ENCODE measurements around the gene CFAP70. TPM values are rescaled to one million over a fixed set of nuclear protein-coding genes. Genes with fewer than 3 reads are reported as not detected.

CFAP70 gene
- total RNA-seq, 1 experiment from 2014 or later = 0.39 TPM

- H3K27me3 Mint-ChIP-seq (ENCODE audit: insufficient read depth, unreplicated experiment) = peaks cover 4% of the 10 kb centered on the region
- H3K9me3 Mint-ChIP-seq (ENCODE audit: unreplicated experiment) = no peaks in the 10 kb centered on the region
- no peak overlapping the region for H3K4me3 Mint-ChIP-seq (ENCODE audit: unreplicated experiment)
- Histone ChIP-seq H3K4me1 (no peaks in the 10 kb centered on the region), H3K27me3 (replicated peaks; ENCODE audit: control insufficient read depth, insufficient read depth, low read length) (no peaks in the 10 kb centered on the region), H3K4me3 (ENCODE audit: low read depth, low read length) (no peak overlapping the region), H3K36me3 (ENCODE audit: control insufficient read depth, insufficient read depth, low read length) (no peaks in the 10 kb centered on the region), H3K9me3 (peaks cover 2% of the 10 kb centered on the region; the same call in 1 of the 2 replicates)
- ChIA-PET POLR2A (no interaction called here), CTCF (no interaction called here)
- no TSS peak for BruUV-seq (replicated peaks)
- intact Hi-C loops (cut with micrococcal nuclease; ENCODE audit: unreplicated experiment) = no loop called here
- H3K4me1 Mint-ChIP-seq (ENCODE audit: low read depth, unreplicated experiment) = no peaks in the 10 kb centered on the region
- TF ChIP-seq CTCF (IDR thresholded peaks at IDR 0.05; ENCODE audit: insufficient read depth in 1 of 2, low read depth in 1 of 2, low read length in 1 of 2, severe bottlenecking in 1 of 2, unreplicated experiment in 1 of 2) = no peak
- no peak overlapping the region for H3K27ac Mint-ChIP-seq (ENCODE audit: unreplicated experiment)
- no peak for DNase-seq
- no peaks in the 10 kb centered on the region for H3K36me3 Mint-ChIP-seq (ENCODE audit: insufficient read depth, unreplicated experiment)
Observed at GRCh38 chr10:73339436-73339835, 19.2 kb downstream of the CFAP70 start.

- H3K9me3 Mint-ChIP-seq (ENCODE audit: unreplicated experiment) = no peaks in the 10 kb centered on the region
- no peaks in the 10 kb centered on the region; the same call in 1 of the 2 replicates for H3K9me3 ChIP-seq
- no peak overlapping the region for H3K4me3 ChIP-seq (ENCODE audit: low read depth, low read length)
- intact Hi-C loops (cut with micrococcal nuclease; ENCODE audit: unreplicated experiment) = no loop called here
- no TSS peak for BruUV-seq (replicated peaks)
- no peaks in the 10 kb centered on the region for H3K27me3 ChIP-seq (replicated peaks; ENCODE audit: control insufficient read depth, insufficient read depth, low read length)
- DNase-seq = no peak
- no peaks in the 10 kb centered on the region for H3K36me3 ChIP-seq (ENCODE audit: control insufficient read depth, insufficient read depth, low read length)
- H3K4me1 ChIP-seq = no peaks in the 10 kb centered on the region
- CTCF ChIA-PET = no interaction called here
- peaks cover 4% of the 10 kb centered on the region for H3K27me3 Mint-ChIP-seq (ENCODE audit: insufficient read depth, unreplicated experiment)
- no peaks in the 10 kb centered on the region for H3K4me1 Mint-ChIP-seq (ENCODE audit: low read depth, unreplicated experiment)
- H3K4me3 Mint-ChIP-seq (ENCODE audit: unreplicated experiment) = no peak overlapping the region
- no peaks in the 10 kb centered on the region for H3K36me3 Mint-ChIP-seq (ENCODE audit: insufficient read depth, unreplicated experiment)
- no peak overlapping the region for H3K27ac Mint-ChIP-seq (ENCODE audit: unreplicated experiment)
- POLR2A ChIA-PET = no interaction called here
- no peak for TF ChIP-seq CTCF (IDR thresholded peaks at IDR 0.05; ENCODE audit: insufficient read depth in 1 of 2, low read depth in 1 of 2, low read length in 1 of 2, severe bottlenecking in 1 of 2, unreplicated experiment in 1 of 2)
Observed at GRCh38 chr10:73338801-73339368, 19.8 kb downstream of the CFAP70 start.

- H3K36me3 Mint-ChIP-seq (ENCODE audit: insufficient read depth, unreplicated experiment) = no peaks in the 10 kb centered on the region
- peaks cover 13% of the 10 kb centered on the region for H3K27me3 Mint-ChIP-seq (ENCODE audit: insufficient read depth, unreplicated experiment)
- no peaks in the 10 kb centered on the region for H3K27me3 ChIP-seq (replicated peaks; ENCODE audit: control insufficient read depth, insufficient read depth, low read length)
- CTCF ChIA-PET = interaction anchor here (0.7 kb wide), 1 partner anchor 696 kb away, joined by 3 read pairs; no protein-coding TSS in a partner anchor
- H3K9me3 ChIP-seq = no peaks in the 10 kb centered on the region
- no peak for TF ChIP-seq CTCF (IDR thresholded peaks at IDR 0.05; ENCODE audit: insufficient read depth in 1 of 2, low read depth in 1 of 2, low read length in 1 of 2, severe bottlenecking in 1 of 2, unreplicated experiment in 1 of 2)
- no peaks in the 10 kb centered on the region for H3K4me1 ChIP-seq
- POLR2A ChIA-PET = no interaction called here
- no TSS peak for BruUV-seq (replicated peaks)
- no peaks in the 10 kb centered on the region for H3K36me3 ChIP-seq (ENCODE audit: control insufficient read depth, insufficient read depth, low read length)
- no peak overlapping the region for H3K4me3 ChIP-seq (ENCODE audit: low read depth, low read length)
- no peak overlapping the region for H3K4me3 Mint-ChIP-seq (ENCODE audit: unreplicated experiment)
- H3K4me1 Mint-ChIP-seq (ENCODE audit: low read depth, unreplicated experiment) = no peaks in the 10 kb centered on the region
- no peak for DNase-seq
- intact Hi-C loops (cut with micrococcal nuclease; ENCODE audit: unreplicated experiment) = no loop called here
- H3K9me3 Mint-ChIP-seq (ENCODE audit: unreplicated experiment) = no peaks in the 10 kb centered on the region
- H3K27ac Mint-ChIP-seq (ENCODE audit: unreplicated experiment) = no peak overlapping the region
Observed at GRCh38 chr10:73333202-73333601, 25.5 kb downstream of the CFAP70 start.
